Measurements from ENCODE around the gene P2RY6. TPM values are rescaled to one million over a fixed set of nuclear protein-coding genes. Genes with fewer than 3 reads are reported as not detected.

P2RY6 gene
- total RNA-seq, 4 donors from 2014 or later: 0.78 to 2.8 (median 1.1) TPM; not detected in 1

GRCh38 chr11:73342633-73343032 lies 70.5 kb downstream of the P2RY6 start:
- intact Hi-C loops (cut with DNase I; ENCODE audit: low total_unique reads) (no loop called here), in situ Hi-C loops (cut with MboI; ENCODE audit: low sequenced_read_pairs in 4 of 4) (no loop called here)
- no peaks in the 10 kb centered on the region for H3K36me3 ChIP-seq
- peak overlapping the region in 2 of 4 donors; percentile 22 to 66 for H3K27ac ChIP-seq
- H3K4me1 ChIP-seq: peaks cover 3 to 14% of the 10 kb centered on the region in 2 donors
- ATAC-seq (peak; percentile 40 to 44), DNase-seq (no peak)
- H3K9me3 ChIP-seq: no peaks in the 10 kb centered on the region
- no peaks in the 10 kb centered on the region for H3K27me3 ChIP-seq
- H3K4me3 ChIP-seq: peak overlapping the region; percentile 46 to 65 (median 50)
- TF ChIP-seq CTCF (IDR thresholded peaks at IDR 0.05 in 4 of 5, conservative IDR thresholded peaks at IDR 0.05 in 1 of 5) (no peak), POLR2A (IDR thresholded peaks at IDR 0.05) (no peak)

- peak; percentile 21 to 22 for ATAC-seq
- Histone ChIP-seq H3K27ac (peak overlapping the region in 3 of 4 donors; percentile 36 to 66 (median 46)), H3K9me3 (no peaks in the 10 kb centered on the region), H3K4me3 (peak overlapping the region; percentile 47 to 53 (median 48)), H3K36me3 (no peaks in the 10 kb centered on the region), H3K4me1 (peaks cover 3 to 14% of the 10 kb centered on the region in 2 donors), H3K27me3 (no peaks in the 10 kb centered on the region)
- intact Hi-C loops (cut with DNase I; ENCODE audit: low total_unique reads) (no loop called here), in situ Hi-C loops (cut with MboI; ENCODE audit: low sequenced_read_pairs in 4 of 4) (no loop called here)
- TF ChIP-seq CTCF (IDR thresholded peaks at IDR 0.05 in 4 of 5, conservative IDR thresholded peaks at IDR 0.05 in 1 of 5): no peak
- TF ChIP-seq POLR2A (IDR thresholded peaks at IDR 0.05): no peak
- no peak for DNase-seq
Measured at GRCh38 chr11:73343076-73343873, 71.1 kb downstream of the P2RY6 start.

- ATAC-seq: no peak
- in situ Hi-C loops (cut with MboI; ENCODE audit: low sequenced_read_pairs in 4 of 4): no loop called here
Measured at GRCh38 chr11:73344191-73344607, 72.1 kb downstream of the P2RY6 start.

GRCh38 chr11:73345481-73346160 lies 73.5 kb downstream of the P2RY6 start:
- Histone ChIP-seq H3K27ac (peak overlapping the region; percentile 29 to 66 (median 41)), H3K9me3 (no peaks in the 10 kb centered on the region), H3K36me3 (no peaks in the 10 kb centered on the region), H3K4me1 (peaks cover 0 to 14% of the 10 kb centered on the region in 2 donors), H3K4me3 (no peak overlapping the region), H3K27me3 (no peaks in the 10 kb centered on the region)
- DNase-seq (no peak), ATAC-seq (no peak)
- intact Hi-C loops (cut with DNase I; ENCODE audit: low total_unique reads) (no loop called here), in situ Hi-C loops (cut with MboI; ENCODE audit: low sequenced_read_pairs in 4 of 4) (no loop called here)
- TF ChIP-seq CTCF (IDR thresholded peaks at IDR 0.05 in 4 of 5, conservative IDR thresholded peaks at IDR 0.05 in 1 of 5) (no peak), POLR2A (IDR thresholded peaks at IDR 0.05) (no peak)

More at GRCh38 chr11:73344191-73344607, 72.1 kb downstream of the P2RY6 start:
- H3K27ac ChIP-seq: peak overlapping the region in 3 of 4 donors; percentile 36 to 66 (median 46)
- no peak overlapping the region for H3K4me3 ChIP-seq
- no peak for DNase-seq
- H3K27me3 ChIP-seq: no peaks in the 10 kb centered on the region
- H3K36me3 ChIP-seq: no peaks in the 10 kb centered on the region
- TF ChIP-seq POLR2A (IDR thresholded peaks at IDR 0.05): no peak
- TF ChIP-seq CTCF (IDR thresholded peaks at IDR 0.05 in 4 of 5, conservative IDR thresholded peaks at IDR 0.05 in 1 of 5): no peak
- H3K9me3 ChIP-seq: no peaks in the 10 kb centered on the region
- intact Hi-C loops (cut with DNase I; ENCODE audit: low total_unique reads): no loop called here
- H3K4me1 ChIP-seq: peaks cover 0 to 14% of the 10 kb centered on the region in 2 donors
